Measurements from ENCODE around the gene TBCCD1.

TBCCD1 gene

DNA sequence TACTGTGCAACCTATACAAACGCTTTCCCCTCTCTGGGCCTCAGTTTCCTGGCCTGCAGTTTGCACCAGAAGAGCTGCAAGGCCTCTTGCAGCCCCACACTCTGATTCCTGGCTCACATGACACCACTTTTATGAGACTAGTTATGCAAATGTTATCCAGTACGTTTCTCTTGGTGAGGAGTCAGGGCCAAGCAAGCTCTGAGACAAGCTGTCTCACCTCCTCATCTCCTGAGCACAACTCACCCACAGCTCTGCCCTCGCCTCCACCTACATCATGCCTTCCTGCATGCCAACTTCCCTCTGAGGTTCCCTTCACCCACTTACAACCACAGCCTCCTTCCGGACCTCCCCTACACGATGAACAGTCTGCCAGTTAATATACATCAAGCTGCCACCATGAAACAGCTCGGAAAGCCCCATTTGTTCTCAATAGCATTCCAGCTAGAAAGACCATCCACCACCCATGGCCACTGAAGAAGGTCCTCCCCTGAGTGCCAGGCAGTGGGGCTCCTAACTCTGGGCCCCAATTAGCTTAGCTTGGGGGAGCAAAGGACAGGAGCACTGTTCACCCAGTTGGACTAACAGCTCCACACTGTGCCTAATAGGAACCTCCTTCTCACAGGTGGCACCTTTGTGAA lies 48.0 kb downstream of the TBCCD1 start:
- peaks cover 67% of the 10 kb centered on the region for H3K4me1 ChIP-seq (ENCODE audit: control insufficient read depth, low read length)
- peak overlapping the region; percentile 41 for H3K4me2 ChIP-seq (ENCODE audit: low read length)
- TF ChIP-seq, protein P1, sequence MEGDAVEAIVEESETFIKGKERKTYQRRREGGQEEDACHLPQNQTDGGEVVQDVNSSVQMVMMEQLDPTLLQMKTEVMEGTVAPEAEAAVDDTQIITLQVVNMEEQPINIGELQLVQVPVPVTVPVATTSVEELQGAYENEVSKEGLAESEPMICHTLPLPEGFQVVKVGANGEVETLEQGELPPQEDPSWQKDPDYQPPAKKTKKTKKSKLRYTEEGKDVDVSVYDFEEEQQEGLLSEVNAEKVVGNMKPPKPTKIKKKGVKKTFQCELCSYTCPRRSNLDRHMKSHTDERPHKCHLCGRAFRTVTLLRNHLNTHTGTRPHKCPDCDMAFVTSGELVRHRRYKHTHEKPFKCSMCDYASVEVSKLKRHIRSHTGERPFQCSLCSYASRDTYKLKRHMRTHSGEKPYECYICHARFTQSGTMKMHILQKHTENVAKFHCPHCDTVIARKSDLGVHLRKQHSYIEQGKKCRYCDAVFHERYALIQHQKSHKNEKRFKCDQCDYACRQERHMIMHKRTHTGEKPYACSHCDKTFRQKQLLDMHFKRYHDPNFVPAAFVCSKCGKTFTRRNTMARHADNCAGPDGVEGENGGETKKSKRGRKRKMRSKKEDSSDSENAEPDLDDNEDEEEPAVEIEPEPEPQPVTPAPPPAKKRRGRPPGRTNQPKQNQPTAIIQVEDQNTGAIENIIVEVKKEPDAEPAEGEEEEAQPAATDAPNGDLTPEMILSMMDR (IDR thresholded peaks at IDR 0.05; ENCODE audit: low read depth, low read length, poor library complexity, severe bottlenecking) = no peak
- no peak for TF ChIP-seq EZH2phosphoT487 (IDR thresholded peaks at IDR 0.05; ENCODE audit: borderline replicate concordance, low read length)

DNA sequence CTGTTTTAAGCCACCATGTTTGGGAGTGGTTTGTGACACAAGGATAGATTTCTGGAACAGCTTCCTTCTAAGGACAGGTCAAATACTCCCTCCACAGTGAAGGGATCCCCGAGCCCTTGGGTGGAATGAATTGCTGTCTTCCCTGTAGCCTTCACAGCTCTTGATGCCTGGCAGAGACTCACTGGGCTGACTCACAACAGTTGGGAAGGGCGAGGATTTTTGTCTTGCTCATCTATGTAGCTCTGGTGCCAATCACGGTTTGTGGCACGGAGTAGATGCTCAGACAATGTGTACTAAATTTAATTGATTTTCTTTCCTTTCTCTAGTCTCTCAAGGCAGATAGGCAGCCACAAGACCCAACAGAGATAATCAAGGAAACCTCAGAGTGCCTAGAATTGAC lies 49.9 kb downstream of the TBCCD1 start:
- Histone ChIP-seq H3K9me3 (ENCODE audit: control insufficient read depth, insufficient read depth, low read length) (no peaks in the 10 kb centered on the region), H3F3A (ENCODE audit: control insufficient read depth, insufficient read depth) (peaks cover 3% of the 10 kb centered on the region; the same call in 1 of the 2 replicates), H3K27ac (ENCODE audit: low read depth, low read length) (no peak overlapping the region), H4K20me1 (ENCODE audit: control insufficient read depth, insufficient read depth, low read depth, low read length) (no peaks in the 10 kb centered on the region), H3K4me3 (ENCODE audit: low read length) (no peak overlapping the region), H3K4me1 (ENCODE audit: control insufficient read depth, low read length) (peaks cover 52% of the 10 kb centered on the region), H3K4me2 (ENCODE audit: low read length) (no peak overlapping the region), H3K36me3 (ENCODE audit: control insufficient read depth, low read length) (no peaks in the 10 kb centered on the region), H3K9me2 (replicated peaks; ENCODE audit: control insufficient read depth, low read length) (no peaks in the 10 kb centered on the region), H3K79me2 (ENCODE audit: control insufficient read depth, low read length) (no peaks in the 10 kb centered on the region), H3K27me3 (ENCODE audit: control insufficient read depth, low read length) (no peaks in the 10 kb centered on the region)
- no peak for TF ChIP-seq EZH2phosphoT487 (IDR thresholded peaks at IDR 0.05; ENCODE audit: borderline replicate concordance, low read length)

More for the DNA sequence above, 48.0 kb downstream of the TBCCD1 start:
- Histone ChIP-seq H3K27ac (ENCODE audit: low read depth, low read length) (no peak overlapping the region), H3K4me3 (ENCODE audit: low read length) (no peak overlapping the region), H3K36me3 (ENCODE audit: control insufficient read depth, low read length) (no peaks in the 10 kb centered on the region), H3K9me2 (replicated peaks; ENCODE audit: control insufficient read depth, low read length) (no peaks in the 10 kb centered on the region), H3F3A (ENCODE audit: control insufficient read depth, insufficient read depth) (peaks cover 3% of the 10 kb centered on the region; the same call in 1 of the 2 replicates), H3K9me3 (ENCODE audit: control insufficient read depth, insufficient read depth, low read length) (no peaks in the 10 kb centered on the region), H3K79me2 (ENCODE audit: control insufficient read depth, low read length) (no peaks in the 10 kb centered on the region), H3K27me3 (ENCODE audit: control insufficient read depth, low read length) (no peaks in the 10 kb centered on the region), H4K20me1 (ENCODE audit: control insufficient read depth, insufficient read depth, low read depth, low read length) (no peaks in the 10 kb centered on the region)

DNA sequence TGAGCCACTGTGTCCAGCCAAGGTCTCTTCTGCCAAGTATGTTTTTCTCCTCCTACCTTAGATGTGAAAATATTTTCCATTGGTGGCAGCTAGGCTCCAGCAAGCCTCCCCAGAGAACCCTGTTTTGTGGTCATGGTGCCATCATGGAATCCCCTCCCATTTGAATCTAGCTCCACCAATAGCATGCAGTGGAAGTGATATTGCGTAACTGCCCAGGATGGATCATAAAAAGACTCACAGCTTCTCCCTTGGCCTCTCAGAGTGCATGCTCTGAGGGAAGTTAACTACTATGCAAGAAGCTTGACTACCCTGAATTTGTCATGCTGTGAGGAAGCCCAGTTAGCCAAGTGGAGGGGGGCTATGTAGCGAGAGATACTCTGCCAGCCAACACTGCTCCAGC lies 50.5 kb downstream of the TBCCD1 start:
- peaks cover 46% of the 10 kb centered on the region for H3K4me1 ChIP-seq (ENCODE audit: control insufficient read depth, low read length)
- peaks cover 3% of the 10 kb centered on the region; the same call in 1 of the 2 replicates for H3F3A ChIP-seq (ENCODE audit: control insufficient read depth, insufficient read depth)
- no peaks in the 10 kb centered on the region for H3K36me3 ChIP-seq (ENCODE audit: control insufficient read depth, low read length)
- H3K4me3 ChIP-seq (ENCODE audit: low read length) = no peak overlapping the region
- H3K4me2 ChIP-seq (ENCODE audit: low read length) = no peak overlapping the region
- no peak for TF ChIP-seq EZH2phosphoT487 (IDR thresholded peaks at IDR 0.05; ENCODE audit: borderline replicate concordance, low read length)
- TF ChIP-seq, protein P1 (IDR thresholded peaks at IDR 0.05; ENCODE audit: low read depth, low read length, poor library complexity, severe bottlenecking) = no peak
- no peaks in the 10 kb centered on the region for H3K79me2 ChIP-seq (ENCODE audit: control insufficient read depth, low read length)
- H3K27ac ChIP-seq (ENCODE audit: low read depth, low read length) = no peak overlapping the region
- no peaks in the 10 kb centered on the region for H3K9me3 ChIP-seq (ENCODE audit: control insufficient read depth, insufficient read depth, low read length)
- H3K27me3 ChIP-seq (ENCODE audit: control insufficient read depth, low read length) = no peaks in the 10 kb centered on the region
- H3K9me2 ChIP-seq (replicated peaks; ENCODE audit: control insufficient read depth, low read length) = no peaks in the 10 kb centered on the region
- no peaks in the 10 kb centered on the region for H4K20me1 ChIP-seq (ENCODE audit: control insufficient read depth, insufficient read depth, low read depth, low read length)

DNA sequence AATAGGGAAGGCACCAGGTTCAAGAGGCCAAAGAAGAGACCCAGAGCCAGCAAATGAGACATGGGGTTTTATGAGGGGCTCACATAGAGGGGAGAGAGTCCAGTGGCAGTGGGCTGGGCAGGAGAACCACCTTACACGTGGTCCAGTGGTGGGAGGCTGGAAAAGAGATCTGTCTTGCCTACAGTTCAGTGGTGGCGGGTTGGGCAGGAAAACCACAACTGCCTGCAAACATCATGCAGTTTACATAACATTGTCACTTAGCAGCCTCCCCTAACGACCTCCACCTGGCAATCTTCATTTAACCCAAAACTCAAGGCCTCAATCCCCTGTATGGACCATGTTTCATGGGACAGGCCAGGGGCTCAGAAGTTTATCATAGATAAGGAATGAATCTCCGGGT lies 52.0 kb downstream of the TBCCD1 start:
- Histone ChIP-seq H3K4me3 (ENCODE audit: low read length) (no peak overlapping the region), H3K4me1 (ENCODE audit: control insufficient read depth, low read length) (peaks cover 31% of the 10 kb centered on the region), H3K27me3 (ENCODE audit: control insufficient read depth, low read length) (no peaks in the 10 kb centered on the region), H3K27ac (ENCODE audit: low read depth, low read length) (no peak overlapping the region), H3F3A (ENCODE audit: control insufficient read depth, insufficient read depth) (peaks cover 2% of the 10 kb centered on the region; the same call in 1 of the 2 replicates), H3K9me3 (ENCODE audit: control insufficient read depth, insufficient read depth, low read length) (no peaks in the 10 kb centered on the region), H3K36me3 (ENCODE audit: control insufficient read depth, low read length) (no peaks in the 10 kb centered on the region), H4K20me1 (ENCODE audit: control insufficient read depth, insufficient read depth, low read depth, low read length) (no peaks in the 10 kb centered on the region), H3K79me2 (ENCODE audit: control insufficient read depth, low read length) (no peaks in the 10 kb centered on the region), H3K4me2 (ENCODE audit: low read length) (no peak overlapping the region), H3K9me2 (replicated peaks; ENCODE audit: control insufficient read depth, low read length) (no peaks in the 10 kb centered on the region)
- TF ChIP-seq, protein P1 (IDR thresholded peaks at IDR 0.05; ENCODE audit: low read depth, low read length, poor library complexity, severe bottlenecking) = no peak
- no peak for TF ChIP-seq EZH2phosphoT487 (IDR thresholded peaks at IDR 0.05; ENCODE audit: borderline replicate concordance, low read length)

Data from DOHH2 (cell line).